GM12874 (cell line): ENCODE results near the gene TNFAIP3.

Experiments used
- TF ChIP-seq, protein P1 (sequence below): IDR thresholded peaks from 2 replicates; pipeline ENCODE4 v1.5.1; 2011; ENCODE audit warnings: low read depth, mild to moderate bottlenecking, control low read depth, low read length, moderate library complexity; ENCODE audit not compliant: insufficient read depth

Gene TNFAIP3

DNA sequence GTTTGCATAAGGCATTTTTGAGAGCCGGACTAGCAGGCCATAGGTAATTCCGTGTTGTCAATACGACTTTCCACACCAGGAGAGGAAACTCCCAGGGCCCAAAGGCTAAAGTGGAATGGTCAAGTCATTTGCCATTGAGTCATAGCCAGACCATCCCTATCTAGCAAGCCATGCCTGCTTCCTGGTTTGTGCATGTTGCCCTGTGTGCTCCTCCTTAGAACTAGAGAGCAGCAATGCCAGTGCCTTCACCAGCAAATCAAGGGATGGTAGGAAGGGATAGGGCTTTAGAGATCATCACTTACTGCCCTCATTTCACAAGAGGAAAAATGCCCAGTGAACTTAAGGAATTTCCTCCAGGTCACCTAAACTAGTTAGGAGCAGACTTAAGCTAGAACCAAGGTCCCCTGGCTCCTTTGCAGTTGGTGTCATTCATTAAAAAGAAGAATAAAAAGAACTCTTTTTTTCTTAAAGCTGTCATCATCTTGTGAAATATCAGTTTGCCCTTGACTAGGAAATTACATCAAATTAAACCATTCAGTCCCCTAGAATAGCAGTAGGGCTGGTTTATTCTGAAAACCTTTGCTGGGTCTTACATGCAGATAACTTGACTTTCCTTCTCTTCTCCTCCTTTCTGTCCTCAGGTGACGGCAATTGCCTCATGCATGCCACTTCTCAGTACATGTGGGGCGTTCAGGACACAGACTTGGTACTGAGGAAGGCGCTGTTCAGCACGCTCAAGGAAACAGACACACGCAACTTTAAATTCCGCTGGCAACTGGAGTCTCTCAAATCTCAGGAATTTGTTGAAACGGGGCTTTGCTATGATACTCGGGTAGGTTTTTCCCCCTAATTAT lies 7.4 kb downstream of the TNFAIP3 start:
- TF ChIP-seq, protein P1, sequence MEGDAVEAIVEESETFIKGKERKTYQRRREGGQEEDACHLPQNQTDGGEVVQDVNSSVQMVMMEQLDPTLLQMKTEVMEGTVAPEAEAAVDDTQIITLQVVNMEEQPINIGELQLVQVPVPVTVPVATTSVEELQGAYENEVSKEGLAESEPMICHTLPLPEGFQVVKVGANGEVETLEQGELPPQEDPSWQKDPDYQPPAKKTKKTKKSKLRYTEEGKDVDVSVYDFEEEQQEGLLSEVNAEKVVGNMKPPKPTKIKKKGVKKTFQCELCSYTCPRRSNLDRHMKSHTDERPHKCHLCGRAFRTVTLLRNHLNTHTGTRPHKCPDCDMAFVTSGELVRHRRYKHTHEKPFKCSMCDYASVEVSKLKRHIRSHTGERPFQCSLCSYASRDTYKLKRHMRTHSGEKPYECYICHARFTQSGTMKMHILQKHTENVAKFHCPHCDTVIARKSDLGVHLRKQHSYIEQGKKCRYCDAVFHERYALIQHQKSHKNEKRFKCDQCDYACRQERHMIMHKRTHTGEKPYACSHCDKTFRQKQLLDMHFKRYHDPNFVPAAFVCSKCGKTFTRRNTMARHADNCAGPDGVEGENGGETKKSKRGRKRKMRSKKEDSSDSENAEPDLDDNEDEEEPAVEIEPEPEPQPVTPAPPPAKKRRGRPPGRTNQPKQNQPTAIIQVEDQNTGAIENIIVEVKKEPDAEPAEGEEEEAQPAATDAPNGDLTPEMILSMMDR, result no peak

DNA sequence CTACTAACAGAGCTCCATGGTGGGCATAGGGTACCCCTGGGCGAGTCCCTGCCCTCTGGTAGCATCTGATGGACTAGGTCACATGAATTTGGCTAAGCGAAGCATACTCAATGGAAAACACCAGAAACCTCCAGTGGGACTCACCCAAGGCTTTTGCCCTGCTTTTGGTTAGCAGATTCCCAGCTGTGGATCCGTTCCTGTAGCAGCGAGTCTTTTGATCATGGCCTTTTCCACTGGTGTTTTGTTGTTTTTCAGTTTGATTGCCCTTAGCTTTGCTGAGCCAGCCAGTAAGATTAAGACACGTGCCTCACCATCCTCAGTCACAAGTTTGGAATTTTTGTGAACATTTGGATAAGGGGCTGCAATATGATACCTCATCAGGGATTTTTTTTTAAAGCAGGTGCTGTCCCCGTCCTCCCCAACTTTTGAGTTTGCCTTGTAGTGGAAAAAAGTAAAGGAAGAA lies 8.0 kb downstream of the TNFAIP3 start:
- TF ChIP-seq, protein P1, result no peak

DNA sequence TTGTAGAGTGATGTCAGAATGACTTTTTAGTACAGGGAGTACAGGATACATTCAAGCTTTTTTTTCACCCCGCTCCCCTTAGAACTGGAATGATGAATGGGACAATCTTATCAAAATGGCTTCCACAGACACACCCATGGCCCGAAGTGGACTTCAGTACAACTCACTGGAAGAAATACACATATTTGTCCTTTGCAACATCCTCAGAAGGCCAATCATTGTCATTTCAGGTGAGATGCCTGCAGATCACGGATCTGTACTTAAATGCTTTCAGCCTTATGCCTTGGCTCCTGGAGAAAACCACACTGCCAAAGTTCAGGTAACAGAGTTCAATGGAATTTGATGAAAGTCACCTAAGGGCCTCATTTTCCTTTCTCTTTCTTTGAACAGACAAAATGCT lies 8.5 kb downstream of the TNFAIP3 start:
- TF ChIP-seq, protein P1, result no peak

DNA sequence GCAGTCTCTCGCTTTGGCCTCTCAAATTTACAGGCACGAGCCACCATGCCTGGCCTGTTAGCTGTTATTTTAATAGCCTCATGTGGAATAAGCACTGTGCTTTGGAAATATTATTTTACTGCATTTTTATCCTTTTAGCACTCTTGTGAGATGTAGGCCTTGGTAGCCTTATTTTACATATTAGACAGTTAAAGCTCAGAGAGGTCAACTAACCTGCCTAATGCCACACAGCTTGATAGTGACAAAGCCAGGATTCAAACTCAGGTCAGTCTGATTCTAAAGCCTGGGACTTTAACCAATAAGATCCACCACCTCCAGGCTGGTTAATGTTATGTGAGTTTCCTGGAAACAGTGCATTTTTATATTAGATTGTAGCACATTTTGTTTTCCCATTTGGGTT lies 9.5 kb downstream of the TNFAIP3 start:
- TF ChIP-seq, protein P1, result no peak

DNA sequence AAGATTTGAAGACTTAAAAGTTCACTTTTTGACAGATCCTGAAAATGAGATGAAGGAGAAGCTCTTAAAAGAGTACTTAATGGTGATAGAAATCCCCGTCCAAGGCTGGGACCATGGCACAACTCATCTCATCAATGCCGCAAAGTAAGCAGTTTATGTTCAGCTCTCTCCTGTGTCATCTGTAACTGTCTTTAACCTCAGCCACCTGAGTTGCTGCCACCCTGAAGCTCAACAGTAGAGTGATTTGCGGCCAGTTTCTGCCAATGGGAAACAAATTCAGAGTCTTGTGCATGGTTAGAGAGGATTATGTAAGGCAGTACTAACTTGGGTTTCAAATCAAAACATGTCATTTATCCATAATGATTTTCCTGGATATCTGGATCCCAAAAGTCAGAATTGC lies 10.1 kb downstream of the TNFAIP3 start:
- TF ChIP-seq, protein P1, result no peak

DNA sequence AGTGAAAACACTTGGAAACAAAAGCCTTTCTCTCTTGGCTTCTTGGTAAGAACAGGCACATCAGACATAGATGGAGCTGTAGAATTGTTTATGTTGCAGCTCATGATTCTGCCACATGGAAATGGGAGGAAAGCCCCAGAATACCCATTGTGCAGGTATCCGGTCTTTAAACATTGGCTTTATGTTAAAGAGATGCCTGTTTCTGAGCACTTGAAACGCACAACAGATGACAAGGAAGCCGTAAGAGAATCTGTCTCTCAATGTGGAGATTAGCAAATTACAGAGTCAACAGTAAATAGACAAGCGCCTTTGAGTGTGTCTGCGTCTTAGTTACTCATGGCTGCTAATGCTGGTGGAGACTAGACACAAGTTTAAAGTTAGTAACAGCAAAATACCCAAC lies 10.5 kb downstream of the TNFAIP3 start:
- TF ChIP-seq, protein P1, result no peak

DNA sequence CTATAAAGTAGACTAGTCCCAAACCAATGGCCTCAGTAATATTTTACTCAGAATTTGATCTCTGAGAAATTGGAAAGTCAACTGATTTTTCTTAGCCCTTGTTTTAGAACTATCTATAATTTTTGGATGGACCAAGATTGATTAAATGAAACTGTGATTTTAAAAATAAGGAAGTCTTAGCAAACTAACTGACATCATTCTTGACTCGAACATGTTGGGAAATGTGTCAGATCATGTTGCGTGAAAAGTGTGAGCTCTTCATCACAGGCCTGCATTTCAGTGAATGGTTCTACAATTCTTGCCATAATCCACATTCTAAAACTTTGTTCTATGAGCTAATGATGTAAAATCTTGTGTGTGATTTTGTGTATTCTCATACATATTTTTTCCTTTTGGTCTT lies 11.0 kb downstream of the TNFAIP3 start:
- TF ChIP-seq, protein P1, result no peak
